ENCODE data around the gene DDX51.
A peak's percentile ranks its signal among the peaks of the same experiment; 100 is the strongest.

DDX51 gene

DNA sequence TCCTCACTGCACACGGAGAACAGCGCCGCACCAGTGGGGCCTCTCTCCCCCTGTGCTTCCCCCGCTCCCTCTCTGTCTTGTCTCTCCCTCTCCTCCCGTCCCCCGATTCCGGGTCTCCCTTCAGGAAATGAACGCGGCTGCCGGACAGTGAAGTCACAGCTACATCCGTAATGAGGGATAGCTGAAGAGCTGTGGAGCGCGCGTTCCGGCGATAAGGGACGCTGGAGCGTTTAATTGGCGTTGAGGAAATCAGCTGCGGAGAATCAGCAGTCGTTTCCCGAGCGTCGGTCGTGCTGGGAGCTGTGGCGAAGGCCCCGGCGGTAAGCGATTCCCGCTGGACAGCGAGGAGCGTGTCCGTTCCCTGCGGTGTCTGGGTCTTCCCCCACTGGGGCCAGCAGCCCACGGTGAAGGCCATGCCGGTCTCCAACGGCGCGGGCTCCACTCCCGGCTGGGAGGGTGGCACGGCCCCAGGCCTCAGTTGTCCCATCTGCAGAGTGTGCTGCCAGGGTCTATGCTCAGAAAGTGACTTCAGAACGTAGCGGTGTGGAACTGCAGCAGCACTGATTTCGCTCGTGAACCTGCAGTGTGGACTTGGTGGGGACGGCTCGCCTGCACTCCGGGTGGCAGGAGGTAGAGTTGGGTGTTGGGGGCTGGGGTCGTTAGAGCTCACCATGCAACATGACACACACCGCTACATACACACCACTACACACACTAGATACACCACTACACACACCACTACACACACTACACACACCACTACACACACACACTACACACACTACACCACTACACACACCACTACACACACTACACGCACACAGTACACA is 11.0 kb upstream of the DDX51 start:
- no peak overlapping the region for H3K4me3 ChIP-seq (ENCODE audit: low read length)
- TF ChIP-seq, protein P1, sequence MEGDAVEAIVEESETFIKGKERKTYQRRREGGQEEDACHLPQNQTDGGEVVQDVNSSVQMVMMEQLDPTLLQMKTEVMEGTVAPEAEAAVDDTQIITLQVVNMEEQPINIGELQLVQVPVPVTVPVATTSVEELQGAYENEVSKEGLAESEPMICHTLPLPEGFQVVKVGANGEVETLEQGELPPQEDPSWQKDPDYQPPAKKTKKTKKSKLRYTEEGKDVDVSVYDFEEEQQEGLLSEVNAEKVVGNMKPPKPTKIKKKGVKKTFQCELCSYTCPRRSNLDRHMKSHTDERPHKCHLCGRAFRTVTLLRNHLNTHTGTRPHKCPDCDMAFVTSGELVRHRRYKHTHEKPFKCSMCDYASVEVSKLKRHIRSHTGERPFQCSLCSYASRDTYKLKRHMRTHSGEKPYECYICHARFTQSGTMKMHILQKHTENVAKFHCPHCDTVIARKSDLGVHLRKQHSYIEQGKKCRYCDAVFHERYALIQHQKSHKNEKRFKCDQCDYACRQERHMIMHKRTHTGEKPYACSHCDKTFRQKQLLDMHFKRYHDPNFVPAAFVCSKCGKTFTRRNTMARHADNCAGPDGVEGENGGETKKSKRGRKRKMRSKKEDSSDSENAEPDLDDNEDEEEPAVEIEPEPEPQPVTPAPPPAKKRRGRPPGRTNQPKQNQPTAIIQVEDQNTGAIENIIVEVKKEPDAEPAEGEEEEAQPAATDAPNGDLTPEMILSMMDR (conservative IDR thresholded peaks at IDR 0.05; ENCODE audit: low read depth, low read length): no peak
- DNase-seq (ENCODE audit: low read depth): no peak

DNA sequence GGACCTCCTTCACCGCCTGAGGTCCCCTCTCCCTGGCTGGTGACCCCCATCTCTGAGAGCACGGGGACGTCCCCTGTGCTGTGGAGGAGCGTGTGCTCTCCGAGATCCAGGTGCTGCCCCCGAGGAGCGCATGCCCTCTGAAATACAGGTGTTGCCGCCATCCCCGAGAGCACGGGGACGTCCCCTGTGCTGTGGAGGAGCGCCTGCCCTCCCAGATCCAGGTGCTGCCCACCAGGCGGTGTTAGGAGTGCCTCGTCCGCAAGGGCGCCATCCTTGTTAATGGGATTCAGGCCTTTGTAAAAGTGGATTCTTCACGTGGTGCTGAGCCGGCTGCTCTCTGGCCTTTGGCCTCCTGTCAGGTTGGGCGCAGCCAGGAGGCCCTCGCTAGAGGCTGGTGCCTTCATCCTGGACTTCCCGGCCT is 10.2 kb upstream of the DDX51 start:
- TF ChIP-seq, protein P1 (conservative IDR thresholded peaks at IDR 0.05; ENCODE audit: low read depth, low read length): no peak
- DNase-seq (ENCODE audit: low read depth): no peak
- no peak overlapping the region for H3K4me3 ChIP-seq (ENCODE audit: low read length)

DNA sequence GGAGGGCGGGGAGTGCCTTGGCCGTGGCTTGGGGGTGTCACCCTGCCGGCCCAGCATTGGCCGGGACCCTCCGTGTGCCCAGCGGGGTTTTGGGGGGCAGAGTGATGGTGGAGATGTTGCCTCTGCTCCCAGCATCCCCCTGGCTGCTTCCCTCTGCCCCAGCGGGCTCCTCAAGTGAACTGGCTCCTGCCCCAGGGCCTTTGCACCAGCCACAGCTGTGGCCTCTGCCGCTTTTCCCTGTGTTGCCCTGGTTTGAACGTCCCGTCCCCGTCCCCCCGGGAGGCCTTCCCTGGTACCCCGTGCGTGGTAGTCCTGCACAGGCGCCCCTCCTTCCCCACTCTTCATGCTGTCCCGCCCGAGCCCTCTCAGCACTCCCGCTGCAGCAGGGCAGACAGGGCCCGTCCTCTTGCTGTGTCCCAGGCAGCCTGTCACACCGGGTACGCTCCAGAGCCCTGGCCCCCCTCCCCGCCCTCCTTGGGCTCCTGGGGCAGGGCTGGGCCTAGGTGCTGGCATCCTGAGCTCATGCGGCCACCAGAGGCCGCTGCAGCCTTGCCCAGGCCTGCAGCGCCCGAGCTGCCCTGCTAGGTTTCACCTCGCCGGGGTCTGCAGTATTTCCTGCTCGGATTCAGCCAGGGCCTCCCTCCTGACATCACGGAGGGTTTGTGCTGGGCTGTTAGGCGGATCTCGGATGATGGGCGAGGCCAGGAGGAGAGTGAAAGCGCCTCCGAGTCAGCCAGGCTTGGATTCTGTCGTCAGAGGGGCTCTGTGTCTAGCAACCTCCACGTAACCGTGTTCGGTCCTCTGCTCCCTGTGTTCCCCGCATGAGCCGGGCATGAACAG is 9.6 kb upstream of the DDX51 start:
- TF ChIP-seq, protein P1 (conservative IDR thresholded peaks at IDR 0.05; ENCODE audit: low read depth, low read length): peak; percentile 93
- DNase-seq (ENCODE audit: low read depth): peak; percentile 32
- H3K4me3 ChIP-seq (ENCODE audit: low read length): no peak overlapping the region

DNA sequence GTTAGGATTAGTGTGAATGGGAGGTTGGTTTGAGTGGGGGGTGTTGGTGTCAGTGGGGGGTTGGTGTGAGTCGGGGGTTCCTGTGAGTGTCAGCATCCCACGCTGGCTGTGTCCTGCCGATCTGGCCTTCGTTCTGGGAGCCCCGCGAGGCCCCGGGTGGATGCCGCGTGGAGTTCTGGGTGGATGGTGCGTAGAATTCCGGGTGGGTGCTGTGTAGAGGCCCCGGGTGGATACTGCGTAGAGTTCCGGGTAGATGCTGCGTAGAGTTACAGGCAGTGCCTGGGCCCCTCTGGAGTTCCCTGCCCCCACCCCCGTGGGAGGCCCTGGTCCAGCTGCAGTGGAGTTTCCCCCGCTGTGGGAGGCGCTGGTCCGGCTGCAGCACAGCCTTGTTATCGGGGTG is 8.8 kb upstream of the DDX51 start:
- TF ChIP-seq, protein P1 (conservative IDR thresholded peaks at IDR 0.05; ENCODE audit: low read depth, low read length): no peak
- DNase-seq (ENCODE audit: low read depth): no peak
- no peak overlapping the region for H3K4me3 ChIP-seq (ENCODE audit: low read length)

DNA sequence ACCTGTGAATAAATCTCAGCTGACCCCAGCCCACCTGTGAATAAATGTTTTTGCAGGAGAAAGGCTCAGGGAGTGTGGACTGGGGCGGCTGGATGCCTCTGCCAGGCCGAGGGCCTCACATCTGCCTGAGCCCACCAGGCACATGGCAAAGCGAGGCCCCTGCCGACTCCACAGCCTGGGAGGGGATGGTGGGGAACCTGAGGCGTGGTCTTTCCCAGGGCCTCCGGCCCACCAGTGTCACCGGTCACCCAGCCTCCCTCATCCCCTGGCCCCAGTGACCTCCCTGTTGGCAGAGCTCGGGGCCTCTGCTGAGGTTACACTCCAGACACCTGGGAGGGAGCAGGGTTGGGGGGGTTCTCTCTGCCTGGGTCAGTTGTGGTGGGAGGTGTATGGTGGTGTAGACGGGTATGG is 8.3 kb upstream of the DDX51 start:
- TF ChIP-seq, protein P1 (conservative IDR thresholded peaks at IDR 0.05; ENCODE audit: low read depth, low read length): no peak
- no peak overlapping the region for H3K4me3 ChIP-seq (ENCODE audit: low read length)
- DNase-seq (ENCODE audit: low read depth): no peak

DNA sequence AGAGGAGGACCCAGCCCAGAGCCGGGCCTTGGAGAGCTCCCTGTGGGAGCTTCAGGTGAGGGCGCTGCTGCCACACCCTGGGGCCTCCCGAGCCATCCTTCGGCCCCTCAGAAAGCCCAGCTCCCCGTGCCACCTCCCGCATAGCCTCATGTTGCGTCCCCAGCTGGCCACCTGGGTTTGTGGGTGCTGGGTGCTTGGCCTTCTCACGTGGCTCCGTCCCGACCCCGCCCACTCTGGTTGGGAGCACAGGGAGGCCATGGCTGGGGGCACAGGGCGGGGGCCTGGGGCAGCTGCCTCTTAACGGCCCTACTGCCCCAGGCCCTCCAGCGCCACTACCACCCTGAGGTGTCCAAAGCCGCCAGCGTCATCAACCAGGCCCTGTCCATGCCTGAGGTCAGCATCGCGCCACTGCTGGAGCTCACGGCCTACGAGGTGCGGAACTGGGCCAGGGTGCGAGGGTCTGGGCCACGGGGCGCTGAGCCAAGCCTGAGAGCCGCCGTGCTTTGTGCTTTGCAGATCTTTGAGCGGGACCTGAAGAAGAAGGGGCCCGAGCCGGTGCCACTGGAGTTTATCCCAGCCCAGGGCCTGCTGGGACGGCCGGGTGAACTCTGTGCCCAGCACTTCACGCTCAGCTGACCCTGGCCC is 7.8 kb upstream of the DDX51 start:
- no peak overlapping the region for H3K4me3 ChIP-seq (ENCODE audit: low read length)
- no peak for DNase-seq (ENCODE audit: low read depth)
- TF ChIP-seq, protein P1 (conservative IDR thresholded peaks at IDR 0.05; ENCODE audit: low read depth, low read length): no peak

Data from retinal pigment epithelial cell (primary cell).